ENCODE results near the gene TMEM86B.

GRCh38 chr19:55241143-55241934 lies 12.8 kb upstream of the TMEM86B start:
- TF ChIP-seq POLR2A (IDR thresholded peaks at IDR 0.05) (no peak), CTCF (IDR thresholded peaks at IDR 0.05) (no peak)

Measured in testis (tissue), 2 donors.